Activated T-cell treated with anti-CD3 and anti-CD28 coated beads for 48 hours (primary cell): ENCODE measurements around the gene KRT17.
"Not testable (repeated sequence)": the region's sequence is repeated elsewhere in the genome, so short reads cannot be mapped to it uniquely, and the experiment has no call there.

Experiments used
- DNase-seq: peaks from one replicate; pipeline ENCODE4 v3.0.0-alpha.2; 2020; ENCODE audit warnings: low read depth

KRT17 gene

GRCh38 chr17:41653892-41654677 is 29.7 kb upstream of the KRT17 start:
- no peak for DNase-seq

- no peak for DNase-seq
Observed at GRCh38 chr17:41653421-41653820, 29.0 kb upstream of the KRT17 start.

- no peak for DNase-seq
Observed at GRCh38 chr17:41652461-41652970, 28.1 kb upstream of the KRT17 start.

GRCh38 chr17:41651625-41652460 is 27.5 kb upstream of the KRT17 start:
- DNase-seq, result no peak

- DNase-seq, result no peak
Observed at GRCh38 chr17:41650794-41651624, 26.6 kb upstream of the KRT17 start.

- DNase-seq, result no peak
Observed at GRCh38 chr17:41649923-41650519, 25.6 kb upstream of the KRT17 start.

- peak; percentile 81 for DNase-seq
Observed at GRCh38 chr17:41648411-41649195, 24.2 kb upstream of the KRT17 start.

- DNase-seq, result peak; percentile 87
Observed at GRCh38 chr17:41647940-41648410, 23.6 kb upstream of the KRT17 start.

GRCh38 chr17:41647038-41647813 is 22.9 kb upstream of the KRT17 start:
- DNase-seq, result no peak

- DNase-seq, result no peak
Observed at GRCh38 chr17:41642252-41643156, 18.1 kb upstream of the KRT17 start.

GRCh38 chr17:41640596-41640995 is 16.2 kb upstream of the KRT17 start:
- DNase-seq, result not testable (repeated sequence)

- no peak for DNase-seq
Observed at GRCh38 chr17:41639492-41640473, 15.4 kb upstream of the KRT17 start.

GRCh38 chr17:41638941-41639340 is 14.6 kb upstream of the KRT17 start:
- no peak for DNase-seq

- DNase-seq, result no peak
Observed at GRCh38 chr17:41638194-41638593, 13.8 kb upstream of the KRT17 start.

GRCh38 chr17:41636652-41637051 is 12.3 kb upstream of the KRT17 start:
- no peak for DNase-seq

- no peak for DNase-seq
Observed at GRCh38 chr17:41635121-41636097, 11.0 kb upstream of the KRT17 start.
